ENCODE data around the gene ZNF407.
"Not testable (repeated sequence)": the region's sequence is repeated elsewhere in the genome, so short reads cannot be mapped to it uniquely, and the experiment has no call there.

Gene ZNF407

DNA sequence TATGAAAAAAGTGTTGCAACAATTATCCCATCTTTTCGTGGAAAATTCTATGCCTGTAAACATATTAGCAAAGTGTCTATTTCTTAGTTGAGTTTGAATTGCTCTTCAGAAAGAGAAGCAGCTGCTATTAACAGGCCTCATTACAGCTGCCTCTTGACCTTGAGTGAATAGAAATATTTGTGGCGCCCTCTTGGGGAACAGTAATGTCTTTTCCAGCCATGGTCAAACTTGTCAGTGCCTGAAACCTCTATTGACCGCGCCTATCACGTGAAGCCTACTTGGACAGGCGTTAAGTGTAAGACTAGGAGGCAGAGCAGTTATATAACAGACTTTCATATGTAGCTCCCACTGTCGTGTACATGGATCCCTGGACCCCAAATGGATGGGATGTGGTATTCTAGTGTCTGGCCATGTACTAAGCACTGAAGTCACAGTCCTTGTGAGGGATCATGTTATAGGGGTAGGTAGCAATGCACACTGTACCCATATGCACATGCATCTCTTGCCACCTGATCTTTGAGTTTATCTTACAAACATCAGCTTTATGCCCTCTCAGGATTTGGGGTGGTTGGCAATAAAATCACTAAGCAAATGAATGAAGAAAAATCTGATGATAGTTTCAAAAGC, 366.3 kb downstream of the ZNF407 start:
- no peaks in the 10 kb centered on the region for H3K36me3 ChIP-seq (ENCODE audit: control insufficient read depth in 1 of 2, insufficient read depth in 2 of 2, low read length in 2 of 2)
- no peak overlapping the region for H3K4me3 ChIP-seq (ENCODE audit: low read depth in 1 of 2, low read length in 2 of 2)
- H3K4me1 ChIP-seq (ENCODE audit: control insufficient read depth in 1 of 2, insufficient read depth in 2 of 2, low read length in 2 of 2) = no peaks in the 10 kb centered on the region
- no peaks in the 10 kb centered on the region for H3K9me3 ChIP-seq (ENCODE audit: control insufficient read depth in 1 of 2, low read length in 2 of 2)
- no peak overlapping the region for H3K27ac ChIP-seq (ENCODE audit: low read length)
- no peaks in the 10 kb centered on the region for H3K27me3 ChIP-seq (ENCODE audit: low read depth, low read length)

DNA sequence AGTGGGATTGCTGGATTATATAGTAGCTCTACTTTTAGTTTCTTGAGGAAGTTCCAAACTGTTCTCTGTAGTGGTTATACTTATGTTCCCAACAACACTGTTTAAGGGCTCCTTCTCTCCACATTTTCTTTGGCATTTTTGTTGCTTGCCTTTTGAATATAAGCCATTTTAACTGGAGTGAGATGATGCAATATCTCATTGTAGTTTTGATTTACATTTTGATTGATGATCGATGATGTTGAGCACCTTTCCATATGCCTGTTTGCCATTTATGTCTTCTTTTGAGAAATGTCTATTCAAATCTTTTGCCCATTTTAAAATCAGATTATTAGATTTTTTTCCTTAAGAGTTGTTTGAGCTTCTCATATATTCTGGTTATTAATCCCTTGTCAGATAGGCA, 368.0 kb downstream of the ZNF407 start:
- no peaks in the 10 kb centered on the region for H3K4me1 ChIP-seq (ENCODE audit: control insufficient read depth in 1 of 2, insufficient read depth in 2 of 2, low read length in 2 of 2)

GRCh38 chr18:74967438-74967837, 369.8 kb downstream of the ZNF407 start:
- H3K27me3 ChIP-seq (ENCODE audit: low read depth, low read length) = no peaks in the 10 kb centered on the region
- H3K4me3 ChIP-seq (ENCODE audit: low read depth in 1 of 2, low read length in 2 of 2) = no peak overlapping the region
- no peaks in the 10 kb centered on the region for H3K4me1 ChIP-seq (ENCODE audit: control insufficient read depth in 1 of 2, insufficient read depth in 2 of 2, low read length in 2 of 2)
- no peaks in the 10 kb centered on the region for H3K9me3 ChIP-seq (ENCODE audit: control insufficient read depth in 1 of 2, low read length in 2 of 2)
- H3K27ac ChIP-seq (ENCODE audit: low read length) = no peak overlapping the region
- no peaks in the 10 kb centered on the region for H3K36me3 ChIP-seq (ENCODE audit: control insufficient read depth in 1 of 2, insufficient read depth in 2 of 2, low read length in 2 of 2)

More for the DNA sequence above, 368.0 kb downstream of the ZNF407 start:
- Histone ChIP-seq H3K9me3 (ENCODE audit: control insufficient read depth in 1 of 2, low read length in 2 of 2) (no peaks in the 10 kb centered on the region), H3K36me3 (ENCODE audit: control insufficient read depth in 1 of 2, insufficient read depth in 2 of 2, low read length in 2 of 2) (no peaks in the 10 kb centered on the region), H3K27me3 (ENCODE audit: low read depth, low read length) (no peaks in the 10 kb centered on the region), H3K27ac (ENCODE audit: low read length) (no peak overlapping the region), H3K4me3 (ENCODE audit: low read depth in 1 of 2, low read length in 2 of 2) (no peak overlapping the region)

DNA sequence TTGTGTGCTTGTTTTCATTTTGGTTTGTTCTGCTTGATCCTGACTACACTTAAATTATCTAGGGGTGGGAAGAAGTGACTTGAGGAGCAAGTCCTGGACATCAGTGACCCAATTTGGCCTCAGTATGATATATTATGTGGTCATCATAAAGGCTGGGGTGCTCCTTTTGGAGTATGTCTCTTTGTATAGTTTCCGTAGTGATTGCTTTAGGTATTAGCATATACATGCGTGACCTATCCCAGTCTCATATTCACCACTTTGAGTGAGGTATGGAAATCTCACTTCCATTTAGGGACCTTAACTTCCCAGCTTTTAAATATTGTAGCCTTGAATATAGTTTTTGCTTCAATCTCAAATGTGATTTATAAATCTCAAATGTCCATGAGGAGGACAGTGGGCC, 370.3 kb downstream of the ZNF407 start:
- no peak overlapping the region for H3K4me3 ChIP-seq (ENCODE audit: low read depth in 1 of 2, low read length in 2 of 2)
- no peaks in the 10 kb centered on the region for H3K9me3 ChIP-seq (ENCODE audit: control insufficient read depth in 1 of 2, low read length in 2 of 2)
- no peak overlapping the region for H3K27ac ChIP-seq (ENCODE audit: low read length)
- H3K36me3 ChIP-seq (ENCODE audit: control insufficient read depth in 1 of 2, insufficient read depth in 2 of 2, low read length in 2 of 2) = no peaks in the 10 kb centered on the region
- H3K4me1 ChIP-seq (ENCODE audit: control insufficient read depth in 1 of 2, insufficient read depth in 2 of 2, low read length in 2 of 2) = no peaks in the 10 kb centered on the region
- no peaks in the 10 kb centered on the region for H3K27me3 ChIP-seq (ENCODE audit: low read depth, low read length)

DNA sequence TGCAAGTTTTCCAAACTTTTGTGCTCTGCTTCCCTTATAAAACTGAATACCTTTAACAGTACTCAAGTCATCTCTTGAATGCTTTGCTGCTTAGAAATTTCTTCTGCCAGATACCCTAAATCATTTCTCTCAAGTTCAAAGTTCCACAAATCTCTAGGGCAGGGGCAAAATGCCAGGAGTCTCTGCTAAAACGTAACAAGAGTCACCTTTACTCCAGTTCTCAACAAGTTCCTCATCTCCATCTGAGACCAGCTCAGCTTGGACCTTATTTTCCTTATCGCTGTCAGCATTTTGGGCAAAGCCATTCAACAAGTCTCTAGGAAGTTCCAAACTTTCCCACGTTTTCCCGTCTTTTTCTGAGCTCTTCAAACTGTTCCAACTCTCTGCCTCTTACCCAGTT, 373.7 kb downstream of the ZNF407 start:
- not testable (repeated sequence) for H3K27me3 ChIP-seq (ENCODE audit: low read depth, low read length); H3K27ac ChIP-seq (ENCODE audit: low read length); H3K4me1 ChIP-seq (ENCODE audit: control insufficient read depth in 1 of 2, insufficient read depth in 2 of 2, low read length in 2 of 2); H3K9me3 ChIP-seq (ENCODE audit: control insufficient read depth in 1 of 2, low read length in 2 of 2); H3K36me3 ChIP-seq (ENCODE audit: control insufficient read depth in 1 of 2, insufficient read depth in 2 of 2, low read length in 2 of 2); H3K4me3 ChIP-seq (ENCODE audit: low read depth in 1 of 2, low read length in 2 of 2)

DNA sequence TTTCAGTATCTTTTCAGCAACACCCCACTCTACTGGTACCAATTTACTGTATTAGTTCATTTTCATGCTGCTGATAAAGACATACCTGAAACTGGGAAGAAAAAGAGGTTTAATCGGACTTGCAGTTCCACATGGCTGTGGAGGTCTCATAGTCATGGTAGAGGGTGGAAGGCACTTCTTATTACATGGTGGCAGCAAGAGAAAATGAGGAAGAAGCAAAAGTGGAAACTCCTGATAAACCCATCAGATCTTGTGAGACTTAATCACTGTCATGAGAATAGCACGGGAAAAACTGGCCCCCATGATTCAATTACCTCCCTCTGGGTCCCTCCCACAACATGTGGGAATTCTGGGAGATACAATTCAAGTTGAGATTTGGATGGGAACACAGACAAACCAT, 374.1 kb downstream of the ZNF407 start:
- not testable (repeated sequence) for H3K36me3 ChIP-seq (ENCODE audit: control insufficient read depth in 1 of 2, insufficient read depth in 2 of 2, low read length in 2 of 2); H3K4me1 ChIP-seq (ENCODE audit: control insufficient read depth in 1 of 2, insufficient read depth in 2 of 2, low read length in 2 of 2); H3K4me3 ChIP-seq (ENCODE audit: low read depth in 1 of 2, low read length in 2 of 2); H3K9me3 ChIP-seq (ENCODE audit: control insufficient read depth in 1 of 2, low read length in 2 of 2); H3K27ac ChIP-seq (ENCODE audit: low read length); H3K27me3 ChIP-seq (ENCODE audit: low read depth, low read length)

- Histone ChIP-seq H3K4me3 (ENCODE audit: low read depth in 1 of 2, low read length in 2 of 2) (no peak overlapping the region), H3K9me3 (ENCODE audit: control insufficient read depth in 1 of 2, low read length in 2 of 2) (no peaks in the 10 kb centered on the region), H3K4me1 (ENCODE audit: control insufficient read depth in 1 of 2, insufficient read depth in 2 of 2, low read length in 2 of 2) (no peaks in the 10 kb centered on the region), H3K27me3 (ENCODE audit: low read depth, low read length) (no peaks in the 10 kb centered on the region), H3K36me3 (ENCODE audit: control insufficient read depth in 1 of 2, insufficient read depth in 2 of 2, low read length in 2 of 2) (no peaks in the 10 kb centered on the region), H3K27ac (ENCODE audit: low read length) (no peak overlapping the region)
These were observed 374.7 kb downstream of the ZNF407 start for GRCh38 chr18:74972354-74972753.

- no peak overlapping the region for H3K27ac ChIP-seq (ENCODE audit: low read length)
- no peaks in the 10 kb centered on the region for H3K4me1 ChIP-seq (ENCODE audit: control insufficient read depth in 1 of 2, insufficient read depth in 2 of 2, low read length in 2 of 2)
- no peaks in the 10 kb centered on the region for H3K9me3 ChIP-seq (ENCODE audit: control insufficient read depth in 1 of 2, low read length in 2 of 2)
- H3K27me3 ChIP-seq (ENCODE audit: low read depth, low read length) = no peaks in the 10 kb centered on the region
- no peak overlapping the region for H3K4me3 ChIP-seq (ENCODE audit: low read depth in 1 of 2, low read length in 2 of 2)
- H3K36me3 ChIP-seq (ENCODE audit: control insufficient read depth in 1 of 2, insufficient read depth in 2 of 2, low read length in 2 of 2) = no peaks in the 10 kb centered on the region
These were observed 377.3 kb downstream of the ZNF407 start for GRCh38 chr18:74975001-74975400.

DNA sequence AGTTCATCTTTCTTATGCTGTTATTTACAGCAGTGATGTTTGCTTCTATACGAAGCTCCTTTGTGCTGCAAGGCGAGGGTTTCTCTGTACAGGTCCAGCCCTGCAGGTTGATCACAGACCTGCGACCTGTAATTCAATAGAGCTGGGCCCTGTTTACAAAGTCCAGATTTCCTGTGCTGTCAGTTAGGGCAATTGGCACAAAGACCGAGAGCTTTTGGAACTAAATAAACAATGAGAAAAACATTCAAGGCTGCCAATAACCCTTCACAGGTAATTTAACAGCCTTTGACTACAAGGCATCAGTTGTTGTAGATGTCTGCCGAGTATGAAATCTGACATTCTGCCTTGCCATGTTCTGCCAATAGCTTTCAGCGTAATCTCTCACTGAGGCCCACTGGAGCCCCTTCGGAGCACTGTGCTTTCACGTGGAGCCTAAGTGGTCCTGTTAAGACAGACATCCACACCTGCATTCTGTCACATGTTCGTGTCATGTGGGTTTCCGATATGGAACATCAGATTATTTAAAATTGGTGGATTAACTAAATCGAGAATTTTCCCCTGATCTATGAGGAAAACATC, 378.8 kb downstream of the ZNF407 start:
- H3K4me3 ChIP-seq (ENCODE audit: low read depth in 1 of 2, low read length in 2 of 2) = no peak overlapping the region
- no peak overlapping the region for H3K27ac ChIP-seq (ENCODE audit: low read length)
- H3K9me3 ChIP-seq (ENCODE audit: control insufficient read depth in 1 of 2, low read length in 2 of 2) = no peaks in the 10 kb centered on the region
- no peaks in the 10 kb centered on the region for H3K27me3 ChIP-seq (ENCODE audit: low read depth, low read length)
- H3K4me1 ChIP-seq (ENCODE audit: control insufficient read depth in 1 of 2, insufficient read depth in 2 of 2, low read length in 2 of 2) = no peaks in the 10 kb centered on the region
- H3K36me3 ChIP-seq (ENCODE audit: control insufficient read depth in 1 of 2, insufficient read depth in 2 of 2, low read length in 2 of 2) = no peaks in the 10 kb centered on the region

DNA sequence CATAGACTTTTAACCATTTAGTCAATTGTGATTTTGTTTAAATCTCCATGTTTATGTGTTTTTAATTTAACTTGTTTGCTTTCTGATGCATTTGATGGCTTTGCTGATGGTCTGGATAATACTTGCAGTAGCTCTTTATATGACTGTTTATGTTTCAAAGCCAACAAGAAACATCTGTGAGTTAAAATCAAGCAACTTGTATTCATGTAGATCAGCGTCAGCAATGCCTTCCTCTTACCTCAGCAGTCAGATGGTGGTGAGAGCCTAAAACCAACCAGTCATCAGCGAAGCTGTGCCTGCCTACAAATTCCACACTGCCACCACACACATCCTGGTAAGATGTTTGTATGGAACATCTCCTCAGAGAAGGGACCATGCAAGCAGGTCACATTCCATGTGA, 379.4 kb downstream of the ZNF407 start:
- no peaks in the 10 kb centered on the region for H3K27me3 ChIP-seq (ENCODE audit: low read depth, low read length)
- H3K27ac ChIP-seq (ENCODE audit: low read length) = no peak overlapping the region
- H3K4me1 ChIP-seq (ENCODE audit: control insufficient read depth in 1 of 2, insufficient read depth in 2 of 2, low read length in 2 of 2) = no peaks in the 10 kb centered on the region
- no peaks in the 10 kb centered on the region for H3K36me3 ChIP-seq (ENCODE audit: control insufficient read depth in 1 of 2, insufficient read depth in 2 of 2, low read length in 2 of 2)
- no peaks in the 10 kb centered on the region for H3K9me3 ChIP-seq (ENCODE audit: control insufficient read depth in 1 of 2, low read length in 2 of 2)
- H3K4me3 ChIP-seq (ENCODE audit: low read depth in 1 of 2, low read length in 2 of 2) = no peak overlapping the region

GRCh38 chr18:74980669-74981068, 383.0 kb downstream of the ZNF407 start:
- no peaks in the 10 kb centered on the region for H3K9me3 ChIP-seq (ENCODE audit: control insufficient read depth in 1 of 2, low read length in 2 of 2)
- H3K4me3 ChIP-seq (ENCODE audit: low read depth in 1 of 2, low read length in 2 of 2) = no peak overlapping the region
- H3K27ac ChIP-seq (ENCODE audit: low read length) = no peak overlapping the region
- no peaks in the 10 kb centered on the region for H3K27me3 ChIP-seq (ENCODE audit: low read depth, low read length)
- no peaks in the 10 kb centered on the region for H3K4me1 ChIP-seq (ENCODE audit: control insufficient read depth in 1 of 2, insufficient read depth in 2 of 2, low read length in 2 of 2)
- H3K36me3 ChIP-seq (ENCODE audit: control insufficient read depth in 1 of 2, insufficient read depth in 2 of 2, low read length in 2 of 2) = no peaks in the 10 kb centered on the region

DNA sequence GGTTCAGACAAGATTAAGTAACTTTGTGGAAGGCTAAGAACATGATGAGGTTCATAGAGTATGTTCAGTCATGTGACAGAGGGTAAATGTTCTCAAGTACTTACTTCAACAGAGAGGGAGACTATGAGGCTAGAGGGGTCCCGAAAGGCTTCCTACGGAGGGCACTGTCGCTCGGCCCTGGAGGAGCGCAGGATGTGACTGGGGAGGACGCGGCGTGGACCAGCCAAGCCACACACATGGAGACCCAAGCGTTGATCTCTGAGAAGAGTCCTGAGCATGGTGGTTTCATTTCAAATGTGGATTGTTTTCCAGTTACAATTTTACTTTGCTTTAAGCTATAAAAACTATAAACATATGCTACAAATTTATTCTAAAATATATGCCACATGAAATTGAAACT, 383.8 kb downstream of the ZNF407 start:
- no peaks in the 10 kb centered on the region for H3K9me3 ChIP-seq (ENCODE audit: control insufficient read depth in 1 of 2, low read length in 2 of 2)
- H3K4me3 ChIP-seq (ENCODE audit: low read depth in 1 of 2, low read length in 2 of 2) = no peak overlapping the region
- H3K27ac ChIP-seq (ENCODE audit: low read length) = no peak overlapping the region
- no peaks in the 10 kb centered on the region for H3K36me3 ChIP-seq (ENCODE audit: control insufficient read depth in 1 of 2, insufficient read depth in 2 of 2, low read length in 2 of 2)
- H3K27me3 ChIP-seq (ENCODE audit: low read depth, low read length) = no peaks in the 10 kb centered on the region
- no peaks in the 10 kb centered on the region for H3K4me1 ChIP-seq (ENCODE audit: control insufficient read depth in 1 of 2, insufficient read depth in 2 of 2, low read length in 2 of 2)
